ENCODE results near the gene SEZ6.

Gene SEZ6

DNA sequence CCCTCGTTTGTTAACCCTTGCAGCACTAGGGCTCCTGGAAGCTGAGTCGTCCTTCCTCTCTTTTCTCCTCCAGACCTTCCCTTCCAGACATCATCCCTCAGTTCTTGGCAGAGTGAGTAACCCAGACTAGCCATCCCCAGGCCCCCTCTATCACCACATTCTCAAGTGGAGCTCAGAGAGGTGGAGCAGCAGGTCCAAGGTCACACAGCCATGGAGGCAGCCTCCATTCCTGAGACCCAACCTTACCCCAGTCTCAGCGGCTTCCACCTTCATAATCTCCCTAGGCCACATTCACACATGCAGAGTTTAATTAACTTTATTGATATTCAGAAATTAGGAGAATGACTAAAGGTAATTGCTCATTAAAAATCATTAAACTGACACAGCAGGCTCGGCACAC, 3.0 kb downstream of the SEZ6 start:
- Histone ChIP-seq H3K4me3 (ENCODE audit: low read depth, low read length) (no peak overlapping the region), H3K27ac (ENCODE audit: extremely low read depth, low read depth, low read length) (no peak overlapping the region), H3K36me3 (ENCODE audit: control insufficient read depth in 2 of 2, insufficient read depth in 1 of 2, low read length in 2 of 2) (no peaks in the 10 kb centered on the region), H3K4me1 (ENCODE audit: control insufficient read depth, insufficient read depth, low read length) (0 out of 2 replicates have a peak, but pooled peaks cover 2% of the 10 kb centered on the region), H3K9me3 (ENCODE audit: control insufficient read depth, insufficient read depth, low read depth, low read length) (no peaks in the 10 kb centered on the region)
- CTCF ChIA-PET: interaction anchor here (1.1 to 4.4 kb wide), 2 partner anchors 37 to 114 kb away, joined by 4 to 18 read pairs; no protein-coding TSS in a partner anchor
- TF ChIP-seq ZNF768 (tag by site-specific recombination; IDR thresholded peaks at IDR 0.05): peak; percentile 66; the same call in 1 of the 2 replicates
- no peak for TF ChIP-seq MZF1 (tag by site-specific recombination; IDR thresholded peaks at IDR 0.05; ENCODE audit: borderline replicate concordance)
- no peak for TF ChIP-seq ZNF341 (tag by site-specific recombination; IDR thresholded peaks at IDR 0.05; ENCODE audit: low read depth)
- TF ChIP-seq ZNF555 (tag by site-specific recombination; conservative IDR thresholded peaks at IDR 0.05): no peak
- POLR2A ChIA-PET: no interaction called here

GRCh38 chr17:29000973-29001372, 4.9 kb downstream of the SEZ6 start:
- H3K4me3 ChIP-seq (ENCODE audit: low read depth, low read length): no peak overlapping the region
- H3K36me3 ChIP-seq (ENCODE audit: control insufficient read depth in 2 of 2, insufficient read depth in 1 of 2, low read length in 2 of 2): no peaks in the 10 kb centered on the region
- no peaks in the 10 kb centered on the region for H3K9me3 ChIP-seq (ENCODE audit: control insufficient read depth, insufficient read depth, low read depth, low read length)
- ChIA-PET POLR2A (no interaction called here), CTCF (interaction anchor here (0.8 to 4.4 kb wide), 4 partner anchors 9 to 116 kb away, joined by 3 to 18 read pairs (median 4); no protein-coding TSS in a partner anchor)
- 0 out of 2 replicates have a peak, but pooled peaks cover 2% of the 10 kb centered on the region for H3K4me1 ChIP-seq (ENCODE audit: control insufficient read depth, insufficient read depth, low read length)
- H3K27ac ChIP-seq (ENCODE audit: extremely low read depth, low read depth, low read length): no peak overlapping the region
- no peak for TF ChIP-seq HOXA7 (CRISPR knock-in tag; IDR thresholded peaks at IDR 0.05; ENCODE audit: borderline replicate concordance)

GRCh38 chr17:28999206-28999605, 6.6 kb downstream of the SEZ6 start:
- no peak for TF ChIP-seq ZNF24 (tag by site-specific recombination; IDR thresholded peaks at IDR 0.05)
- 0 out of 2 replicates have a peak, but pooled peaks have one; percentile 16 for TF ChIP-seq ZNF366 (tag by site-specific recombination; conservative IDR thresholded peaks at IDR 0.05)
- TF ChIP-seq, protein P1, sequence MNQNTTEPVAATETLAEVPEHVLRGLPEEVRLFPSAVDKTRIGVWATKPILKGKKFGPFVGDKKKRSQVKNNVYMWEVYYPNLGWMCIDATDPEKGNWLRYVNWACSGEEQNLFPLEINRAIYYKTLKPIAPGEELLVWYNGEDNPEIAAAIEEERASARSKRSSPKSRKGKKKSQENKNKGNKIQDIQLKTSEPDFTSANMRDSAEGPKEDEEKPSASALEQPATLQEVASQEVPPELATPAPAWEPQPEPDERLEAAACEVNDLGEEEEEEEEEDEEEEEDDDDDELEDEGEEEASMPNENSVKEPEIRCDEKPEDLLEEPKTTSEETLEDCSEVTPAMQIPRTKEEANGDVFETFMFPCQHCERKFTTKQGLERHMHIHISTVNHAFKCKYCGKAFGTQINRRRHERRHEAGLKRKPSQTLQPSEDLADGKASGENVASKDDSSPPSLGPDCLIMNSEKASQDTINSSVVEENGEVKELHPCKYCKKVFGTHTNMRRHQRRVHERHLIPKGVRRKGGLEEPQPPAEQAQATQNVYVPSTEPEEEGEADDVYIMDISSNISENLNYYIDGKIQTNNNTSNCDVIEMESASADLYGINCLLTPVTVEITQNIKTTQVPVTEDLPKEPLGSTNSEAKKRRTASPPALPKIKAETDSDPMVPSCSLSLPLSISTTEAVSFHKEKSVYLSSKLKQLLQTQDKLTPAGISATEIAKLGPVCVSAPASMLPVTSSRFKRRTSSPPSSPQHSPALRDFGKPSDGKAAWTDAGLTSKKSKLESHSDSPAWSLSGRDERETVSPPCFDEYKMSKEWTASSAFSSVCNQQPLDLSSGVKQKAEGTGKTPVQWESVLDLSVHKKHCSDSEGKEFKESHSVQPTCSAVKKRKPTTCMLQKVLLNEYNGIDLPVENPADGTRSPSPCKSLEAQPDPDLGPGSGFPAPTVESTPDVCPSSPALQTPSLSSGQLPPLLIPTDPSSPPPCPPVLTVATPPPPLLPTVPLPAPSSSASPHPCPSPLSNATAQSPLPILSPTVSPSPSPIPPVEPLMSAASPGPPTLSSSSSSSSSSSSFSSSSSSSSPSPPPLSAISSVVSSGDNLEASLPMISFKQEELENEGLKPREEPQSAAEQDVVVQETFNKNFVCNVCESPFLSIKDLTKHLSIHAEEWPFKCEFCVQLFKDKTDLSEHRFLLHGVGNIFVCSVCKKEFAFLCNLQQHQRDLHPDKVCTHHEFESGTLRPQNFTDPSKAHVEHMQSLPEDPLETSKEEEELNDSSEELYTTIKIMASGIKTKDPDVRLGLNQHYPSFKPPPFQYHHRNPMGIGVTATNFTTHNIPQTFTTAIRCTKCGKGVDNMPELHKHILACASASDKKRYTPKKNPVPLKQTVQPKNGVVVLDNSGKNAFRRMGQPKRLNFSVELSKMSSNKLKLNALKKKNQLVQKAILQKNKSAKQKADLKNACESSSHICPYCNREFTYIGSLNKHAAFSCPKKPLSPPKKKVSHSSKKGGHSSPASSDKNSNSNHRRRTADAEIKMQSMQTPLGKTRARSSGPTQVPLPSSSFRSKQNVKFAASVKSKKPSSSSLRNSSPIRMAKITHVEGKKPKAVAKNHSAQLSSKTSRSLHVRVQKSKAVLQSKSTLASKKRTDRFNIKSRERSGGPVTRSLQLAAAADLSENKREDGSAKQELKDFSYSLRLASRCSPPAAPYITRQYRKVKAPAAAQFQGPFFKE (tag by site-specific recombination; IDR thresholded peaks at IDR 0.05; ENCODE audit: borderline replicate concordance): no peak
- TF ChIP-seq SETDB1 (IDR thresholded peaks at IDR 0.05; ENCODE audit: insufficient read length, low read length): no peak
- no peak for TF ChIP-seq ZNF521 (tag by site-specific recombination; IDR thresholded peaks at IDR 0.05)

DNA sequence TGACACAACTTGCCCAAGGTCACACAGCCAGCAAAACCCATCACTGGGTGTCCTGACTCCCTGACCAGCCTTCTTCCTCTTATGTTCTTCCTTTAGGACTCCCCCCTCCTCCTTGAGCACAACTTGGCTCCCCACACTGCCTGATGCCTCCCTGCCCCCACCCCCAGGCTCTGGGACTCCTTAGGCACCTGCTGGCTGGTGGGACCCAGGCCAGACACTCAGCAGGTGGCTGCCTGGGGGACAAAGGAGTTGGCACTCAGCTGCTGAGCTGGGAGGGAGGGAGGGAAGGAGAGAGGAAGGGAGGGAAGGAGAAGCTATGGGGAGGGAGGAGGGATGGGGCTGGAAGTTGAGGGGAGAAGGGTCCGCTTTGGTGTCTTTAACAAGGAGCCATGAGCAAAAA, 8.0 kb downstream of the SEZ6 start:
- Histone ChIP-seq H3K4me3 (ENCODE audit: low read depth, low read length) (no peak overlapping the region), H3K4me1 (ENCODE audit: control insufficient read depth, insufficient read depth, low read length) (no peaks in the 10 kb centered on the region)
- POLR2A ChIA-PET: no interaction called here
- peak; percentile 86 for TF ChIP-seq GLIS1 (tag by site-specific recombination; IDR thresholded peaks at IDR 0.05)
- TF ChIP-seq, protein P2, sequence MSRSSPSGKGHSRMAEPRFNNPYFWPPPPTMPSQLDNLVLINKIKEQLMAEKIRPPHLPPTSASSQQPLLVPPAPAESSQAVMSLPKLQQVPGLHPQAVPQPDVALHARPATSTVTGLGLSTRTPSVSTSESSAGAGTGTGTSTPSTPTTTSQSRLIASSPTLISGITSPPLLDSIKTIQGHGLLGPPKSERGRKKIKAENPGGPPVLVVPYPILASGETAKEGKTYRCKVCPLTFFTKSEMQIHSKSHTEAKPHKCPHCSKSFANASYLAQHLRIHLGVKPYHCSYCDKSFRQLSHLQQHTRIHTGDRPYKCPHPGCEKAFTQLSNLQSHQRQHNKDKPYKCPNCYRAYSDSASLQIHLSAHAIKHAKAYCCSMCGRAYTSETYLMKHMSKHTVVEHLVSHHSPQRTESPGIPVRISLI (tag by site-specific recombination; IDR thresholded peaks at IDR 0.05): no peak
- TF ChIP-seq ZNF341 (tag by site-specific recombination; IDR thresholded peaks at IDR 0.05; ENCODE audit: low read depth): peak; percentile 73
- no peak for TF ChIP-seq ZNF174 (tag by site-specific recombination; IDR thresholded peaks at IDR 0.05)
- TF ChIP-seq ZNF610 (tag by site-specific recombination; IDR thresholded peaks at IDR 0.05; ENCODE audit: borderline replicate concordance): no peak
- peak; percentile 87 for TF ChIP-seq ZIC2 (tag by site-specific recombination; IDR thresholded peaks at IDR 0.05)
- TF ChIP-seq, protein P3, sequence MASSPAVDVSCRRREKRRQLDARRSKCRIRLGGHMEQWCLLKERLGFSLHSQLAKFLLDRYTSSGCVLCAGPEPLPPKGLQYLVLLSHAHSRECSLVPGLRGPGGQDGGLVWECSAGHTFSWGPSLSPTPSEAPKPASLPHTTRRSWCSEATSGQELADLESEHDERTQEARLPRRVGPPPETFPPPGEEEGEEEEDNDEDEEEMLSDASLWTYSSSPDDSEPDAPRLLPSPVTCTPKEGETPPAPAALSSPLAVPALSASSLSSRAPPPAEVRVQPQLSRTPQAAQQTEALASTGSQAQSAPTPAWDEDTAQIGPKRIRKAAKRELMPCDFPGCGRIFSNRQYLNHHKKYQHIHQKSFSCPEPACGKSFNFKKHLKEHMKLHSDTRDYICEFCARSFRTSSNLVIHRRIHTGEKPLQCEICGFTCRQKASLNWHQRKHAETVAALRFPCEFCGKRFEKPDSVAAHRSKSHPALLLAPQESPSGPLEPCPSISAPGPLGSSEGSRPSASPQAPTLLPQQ (tag by site-specific recombination; IDR thresholded peaks at IDR 0.05): 0 out of 2 replicates have a peak, but pooled peaks have one; percentile 38
- TF ChIP-seq, protein P4, sequence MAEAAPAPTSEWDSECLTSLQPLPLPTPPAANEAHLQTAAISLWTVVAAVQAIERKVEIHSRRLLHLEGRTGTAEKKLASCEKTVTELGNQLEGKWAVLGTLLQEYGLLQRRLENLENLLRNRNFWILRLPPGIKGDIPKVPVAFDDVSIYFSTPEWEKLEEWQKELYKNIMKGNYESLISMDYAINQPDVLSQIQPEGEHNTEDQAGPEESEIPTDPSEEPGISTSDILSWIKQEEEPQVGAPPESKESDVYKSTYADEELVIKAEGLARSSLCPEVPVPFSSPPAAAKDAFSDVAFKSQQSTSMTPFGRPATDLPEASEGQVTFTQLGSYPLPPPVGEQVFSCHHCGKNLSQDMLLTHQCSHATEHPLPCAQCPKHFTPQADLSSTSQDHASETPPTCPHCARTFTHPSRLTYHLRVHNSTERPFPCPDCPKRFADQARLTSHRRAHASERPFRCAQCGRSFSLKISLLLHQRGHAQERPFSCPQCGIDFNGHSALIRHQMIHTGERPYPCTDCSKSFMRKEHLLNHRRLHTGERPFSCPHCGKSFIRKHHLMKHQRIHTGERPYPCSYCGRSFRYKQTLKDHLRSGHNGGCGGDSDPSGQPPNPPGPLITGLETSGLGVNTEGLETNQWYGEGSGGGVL (tag by site-specific recombination; IDR thresholded peaks at IDR 0.05): peak; percentile 62

More at GRCh38 chr17:28999206-28999605, 6.6 kb downstream of the SEZ6 start:
- Histone ChIP-seq H3K27ac (ENCODE audit: extremely low read depth, low read depth, low read length) (no peak overlapping the region), H3K4me3 (ENCODE audit: low read depth, low read length) (no peak overlapping the region), H3K4me1 (ENCODE audit: control insufficient read depth, insufficient read depth, low read length) (no peaks in the 10 kb centered on the region), H3K9me3 (ENCODE audit: control insufficient read depth, insufficient read depth, low read depth, low read length) (no peaks in the 10 kb centered on the region), H3K36me3 (ENCODE audit: control insufficient read depth in 2 of 2, insufficient read depth in 1 of 2, low read length in 2 of 2) (no peaks in the 10 kb centered on the region)
- ChIA-PET CTCF (interaction anchor here (0.5 to 0.7 kb wide), 4 partner anchors 25 to 175 kb away, joined by 3 to 4 read pairs (median 4); no protein-coding TSS in a partner anchor), POLR2A (no interaction called here)

More for the DNA sequence above, 8.0 kb downstream of the SEZ6 start:
- CTCF ChIA-PET: interaction anchor here (0.5 to 1.1 kb wide), 4 partner anchors 51 to 781 kb away, joined by 3 to 5 read pairs (median 3); no protein-coding TSS in a partner anchor
- no peaks in the 10 kb centered on the region for H3K9me3 ChIP-seq (ENCODE audit: control insufficient read depth, insufficient read depth, low read depth, low read length)
- no peaks in the 10 kb centered on the region for H3K36me3 ChIP-seq (ENCODE audit: control insufficient read depth in 2 of 2, insufficient read depth in 1 of 2, low read length in 2 of 2)
- H3K27ac ChIP-seq (ENCODE audit: extremely low read depth, low read depth, low read length): no peak overlapping the region
